RKO (cell line): ENCODE results near the gene LRCOL1.
A peak's percentile ranks its signal among the peaks of the same experiment; 100 is the strongest.
"Not testable (repeated sequence)": the region's sequence is repeated elsewhere in the genome, so short reads cannot be mapped to it uniquely, and the experiment has no call there.

Experiments used
- DNase-seq: peaks from one replicate; pipeline ENCODE4 v3.0.0-alpha.2; 2016; ENCODE audit warnings: low spot score

Gene LRCOL1

GRCh38 chr12:132600048-132601032, 10.0 kb downstream of the LRCOL1 start:
- peak; percentile 35 for DNase-seq

GRCh38 chr12:132599502-132599901, 10.9 kb downstream of the LRCOL1 start:
- DNase-seq = not testable (repeated sequence)

- DNase-seq = no peak
Measured at GRCh38 chr12:132597333-132598316, 12.8 kb downstream of the LRCOL1 start.

- DNase-seq = peak; percentile 37
Measured at GRCh38 chr12:132596016-132596415, 14.4 kb downstream of the LRCOL1 start.

GRCh38 chr12:132595183-132595582, 15.2 kb downstream of the LRCOL1 start:
- no peak for DNase-seq

- DNase-seq = peak; percentile 97
Measured at GRCh38 chr12:132593938-132594358, 16.4 kb downstream of the LRCOL1 start.

- DNase-seq = no peak
Measured at GRCh38 chr12:132593521-132593920, 16.9 kb downstream of the LRCOL1 start.

GRCh38 chr12:132593071-132593470, 17.3 kb downstream of the LRCOL1 start:
- no peak for DNase-seq

- DNase-seq = no peak
Measured at GRCh38 chr12:132592282-132592970, 18.0 kb downstream of the LRCOL1 start.

GRCh38 chr12:132591107-132591935, 19.1 kb downstream of the LRCOL1 start:
- DNase-seq = no peak

GRCh38 chr12:132588821-132589669, 21.3 kb downstream of the LRCOL1 start:
- no peak for DNase-seq

GRCh38 chr12:132588319-132588718, 22.1 kb downstream of the LRCOL1 start:
- no peak for DNase-seq

GRCh38 chr12:132587781-132588180, 22.6 kb downstream of the LRCOL1 start:
- DNase-seq = no peak

- DNase-seq = no peak
Measured at GRCh38 chr12:132586929-132587328, 23.5 kb downstream of the LRCOL1 start.

- DNase-seq = no peak
Measured at GRCh38 chr12:132585177-132585576, 25.2 kb downstream of the LRCOL1 start.

- no peak for DNase-seq
Measured at GRCh38 chr12:132584429-132584828, 26.0 kb downstream of the LRCOL1 start.

- no peak for DNase-seq
Measured at GRCh38 chr12:132583736-132584135, 26.6 kb downstream of the LRCOL1 start.

GRCh38 chr12:132583411-132583710, 27.0 kb downstream of the LRCOL1 start:
- DNase-seq = no peak

GRCh38 chr12:132582582-132583410, 27.6 kb downstream of the LRCOL1 start:
- DNase-seq = no peak
